ENCODE results near the gene MYRF.

MYRF gene

GRCh38 chr11:61712846-61713245 is 39.6 kb upstream of the MYRF start:
- peaks cover 0 to 4% of the 10 kb centered on the region in 2 donors for H3K4me1 ChIP-seq (ENCODE audit: control insufficient read depth in 1 of 2, insufficient read depth in 2 of 2, low read length in 2 of 2)
- no peaks in the 10 kb centered on the region for H3K9me3 ChIP-seq (ENCODE audit: control insufficient read depth in 1 of 2, low read length in 2 of 2)
- H3K36me3 ChIP-seq (ENCODE audit: control insufficient read depth in 1 of 2, insufficient read depth in 2 of 2, low read length in 2 of 2) = no peaks in the 10 kb centered on the region
- no peak overlapping the region for H3K27ac ChIP-seq (ENCODE audit: low read length)
- H3K27me3 ChIP-seq (ENCODE audit: low read depth, low read length) = no peaks in the 10 kb centered on the region
- H3K4me3 ChIP-seq (ENCODE audit: low read depth in 1 of 2, low read length in 2 of 2) = no peak overlapping the region

DNA sequence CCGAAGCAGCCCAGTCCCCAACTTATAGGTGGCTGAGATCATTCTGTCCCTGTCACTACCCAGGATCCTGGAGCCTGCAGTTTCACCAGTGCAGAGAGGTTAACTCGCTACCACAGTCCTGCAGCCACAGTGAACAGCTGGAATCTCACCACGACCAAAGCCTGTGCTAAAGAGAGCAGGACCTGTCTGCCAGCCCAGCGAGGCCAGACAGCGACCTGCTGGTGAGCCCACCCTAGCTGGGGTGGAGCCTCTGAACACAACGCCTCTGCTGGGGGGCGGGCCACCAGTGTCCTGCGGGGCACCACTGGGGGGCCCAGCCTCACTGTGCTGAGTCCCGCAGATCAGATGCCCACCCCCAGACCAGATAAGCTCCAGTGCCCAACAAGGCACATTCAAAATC is 39.0 kb upstream of the MYRF start:
- Histone ChIP-seq H3K36me3 (ENCODE audit: control insufficient read depth in 1 of 2, insufficient read depth in 2 of 2, low read length in 2 of 2) (no peaks in the 10 kb centered on the region), H3K4me1 (ENCODE audit: control insufficient read depth in 1 of 2, insufficient read depth in 2 of 2, low read length in 2 of 2) (peaks cover 0 to 8% of the 10 kb centered on the region in 2 donors), H3K27ac (ENCODE audit: low read length) (no peak overlapping the region), H3K4me3 (ENCODE audit: low read depth in 1 of 2, low read length in 2 of 2) (no peak overlapping the region), H3K9me3 (ENCODE audit: control insufficient read depth in 1 of 2, low read length in 2 of 2) (no peaks in the 10 kb centered on the region), H3K27me3 (ENCODE audit: low read depth, low read length) (no peaks in the 10 kb centered on the region)

DNA sequence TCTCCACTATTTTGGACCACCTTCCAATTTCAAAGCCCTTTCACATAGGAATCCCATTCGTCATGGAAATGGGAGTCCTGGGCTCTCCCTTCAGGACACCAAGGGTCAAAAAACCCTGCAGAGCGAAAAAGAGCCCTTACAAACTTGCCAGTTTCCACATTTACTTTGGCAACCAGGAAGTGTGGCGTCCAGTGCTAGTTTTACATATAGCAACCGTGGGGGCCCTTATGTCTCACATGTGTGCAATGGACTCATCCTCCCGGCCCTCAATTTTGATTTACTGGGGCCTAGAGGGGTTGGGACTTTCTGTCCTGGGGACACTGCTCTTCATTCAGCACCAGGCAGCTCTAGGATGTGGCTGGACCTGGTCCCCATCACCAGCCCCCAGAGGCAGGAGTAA is 38.5 kb upstream of the MYRF start:
- H3K27me3 ChIP-seq (ENCODE audit: low read depth, low read length) = no peaks in the 10 kb centered on the region
- H3K9me3 ChIP-seq (ENCODE audit: control insufficient read depth in 1 of 2, low read length in 2 of 2) = no peaks in the 10 kb centered on the region
- peaks cover 0 to 12% of the 10 kb centered on the region in 2 donors for H3K4me1 ChIP-seq (ENCODE audit: control insufficient read depth in 1 of 2, insufficient read depth in 2 of 2, low read length in 2 of 2)
- no peak overlapping the region for H3K4me3 ChIP-seq (ENCODE audit: low read depth in 1 of 2, low read length in 2 of 2)
- no peak overlapping the region for H3K27ac ChIP-seq (ENCODE audit: low read length)
- no peaks in the 10 kb centered on the region for H3K36me3 ChIP-seq (ENCODE audit: control insufficient read depth in 1 of 2, insufficient read depth in 2 of 2, low read length in 2 of 2)

DNA sequence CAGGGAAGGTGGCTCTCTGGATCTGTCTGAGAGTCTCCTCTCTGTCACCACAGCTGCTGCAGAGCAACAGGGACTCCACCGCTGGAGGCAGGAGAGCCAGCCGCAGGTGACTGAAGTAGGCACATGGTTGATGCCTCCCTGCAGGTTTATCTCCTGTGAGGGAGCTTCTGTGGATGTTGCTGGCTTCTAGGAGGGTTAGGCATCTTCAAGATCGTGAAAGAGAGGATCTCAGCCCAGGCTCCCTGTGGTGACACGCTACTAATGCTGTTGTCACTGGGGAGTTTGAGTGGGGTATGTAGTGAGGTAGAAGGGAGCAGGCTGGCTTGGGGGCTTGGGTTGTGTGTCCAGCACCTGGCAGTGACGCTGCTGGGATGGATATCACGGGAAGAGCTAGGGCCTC is 38.1 kb upstream of the MYRF start:
- peaks cover 0 to 16% of the 10 kb centered on the region in 2 donors for H3K4me1 ChIP-seq (ENCODE audit: control insufficient read depth in 1 of 2, insufficient read depth in 2 of 2, low read length in 2 of 2)
- no peaks in the 10 kb centered on the region for H3K27me3 ChIP-seq (ENCODE audit: low read depth, low read length)
- H3K36me3 ChIP-seq (ENCODE audit: control insufficient read depth in 1 of 2, insufficient read depth in 2 of 2, low read length in 2 of 2) = no peaks in the 10 kb centered on the region
- H3K27ac ChIP-seq (ENCODE audit: low read length) = no peak overlapping the region
- H3K9me3 ChIP-seq (ENCODE audit: control insufficient read depth in 1 of 2, low read length in 2 of 2) = no peaks in the 10 kb centered on the region
- H3K4me3 ChIP-seq (ENCODE audit: low read depth in 1 of 2, low read length in 2 of 2) = no peak overlapping the region

DNA sequence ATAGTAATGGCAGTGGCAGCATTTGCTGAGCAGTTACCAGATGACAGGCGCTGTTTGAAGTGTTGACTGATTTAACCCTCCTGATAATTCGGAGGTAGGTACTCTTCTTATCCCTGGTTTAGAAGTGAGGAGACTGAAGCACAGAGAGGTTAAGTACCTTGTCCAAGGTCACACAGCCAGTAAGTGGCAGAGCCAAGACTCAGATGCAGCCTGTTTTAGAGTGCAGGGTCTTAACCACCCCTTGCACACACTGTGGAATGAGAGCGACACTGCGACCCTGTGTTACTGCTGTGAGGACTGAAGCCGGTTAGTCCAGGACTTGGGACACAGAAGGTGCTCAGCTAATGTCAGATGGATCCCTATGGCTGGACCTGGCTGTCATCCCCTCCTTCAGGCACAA is 37.5 kb upstream of the MYRF start:
- Histone ChIP-seq H3K27ac (ENCODE audit: low read length) (no peak overlapping the region), H3K27me3 (ENCODE audit: low read depth, low read length) (no peaks in the 10 kb centered on the region), H3K36me3 (ENCODE audit: control insufficient read depth in 1 of 2, insufficient read depth in 2 of 2, low read length in 2 of 2) (no peaks in the 10 kb centered on the region), H3K9me3 (ENCODE audit: control insufficient read depth in 1 of 2, low read length in 2 of 2) (no peaks in the 10 kb centered on the region), H3K4me3 (ENCODE audit: low read depth in 1 of 2, low read length in 2 of 2) (no peak overlapping the region), H3K4me1 (ENCODE audit: control insufficient read depth in 1 of 2, insufficient read depth in 2 of 2, low read length in 2 of 2) (peaks cover 0 to 18% of the 10 kb centered on the region in 2 donors)

DNA sequence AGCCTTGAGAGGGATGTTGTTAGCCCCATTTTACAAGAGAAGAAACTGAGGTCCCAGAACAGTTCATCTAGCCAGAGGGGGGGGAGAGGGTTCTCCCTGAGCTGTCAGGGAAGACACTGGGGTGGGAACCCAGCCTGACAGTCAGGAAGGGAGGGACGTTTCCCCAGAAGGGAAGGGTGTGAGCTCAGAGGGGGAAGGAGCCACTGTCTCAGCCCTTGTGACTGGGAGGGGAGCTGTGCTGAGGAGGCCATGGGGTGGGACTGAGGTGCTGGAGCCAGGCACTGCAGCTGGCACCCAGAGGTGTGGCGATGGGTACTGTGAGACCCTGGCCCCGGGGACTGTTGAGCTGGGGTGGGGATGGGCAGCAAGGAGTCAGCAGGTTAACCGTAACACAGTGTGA is 36.6 kb upstream of the MYRF start:
- no peak overlapping the region for H3K4me3 ChIP-seq (ENCODE audit: low read depth in 1 of 2, low read length in 2 of 2)
- H3K27me3 ChIP-seq (ENCODE audit: low read depth, low read length) = no peaks in the 10 kb centered on the region
- H3K9me3 ChIP-seq (ENCODE audit: control insufficient read depth in 1 of 2, low read length in 2 of 2) = no peaks in the 10 kb centered on the region
- H3K4me1 ChIP-seq (ENCODE audit: control insufficient read depth in 1 of 2, insufficient read depth in 2 of 2, low read length in 2 of 2) = peaks cover 0 to 18% of the 10 kb centered on the region in 2 donors
- no peak overlapping the region for H3K27ac ChIP-seq (ENCODE audit: low read length)
- no peaks in the 10 kb centered on the region for H3K36me3 ChIP-seq (ENCODE audit: control insufficient read depth in 1 of 2, insufficient read depth in 2 of 2, low read length in 2 of 2)

DNA sequence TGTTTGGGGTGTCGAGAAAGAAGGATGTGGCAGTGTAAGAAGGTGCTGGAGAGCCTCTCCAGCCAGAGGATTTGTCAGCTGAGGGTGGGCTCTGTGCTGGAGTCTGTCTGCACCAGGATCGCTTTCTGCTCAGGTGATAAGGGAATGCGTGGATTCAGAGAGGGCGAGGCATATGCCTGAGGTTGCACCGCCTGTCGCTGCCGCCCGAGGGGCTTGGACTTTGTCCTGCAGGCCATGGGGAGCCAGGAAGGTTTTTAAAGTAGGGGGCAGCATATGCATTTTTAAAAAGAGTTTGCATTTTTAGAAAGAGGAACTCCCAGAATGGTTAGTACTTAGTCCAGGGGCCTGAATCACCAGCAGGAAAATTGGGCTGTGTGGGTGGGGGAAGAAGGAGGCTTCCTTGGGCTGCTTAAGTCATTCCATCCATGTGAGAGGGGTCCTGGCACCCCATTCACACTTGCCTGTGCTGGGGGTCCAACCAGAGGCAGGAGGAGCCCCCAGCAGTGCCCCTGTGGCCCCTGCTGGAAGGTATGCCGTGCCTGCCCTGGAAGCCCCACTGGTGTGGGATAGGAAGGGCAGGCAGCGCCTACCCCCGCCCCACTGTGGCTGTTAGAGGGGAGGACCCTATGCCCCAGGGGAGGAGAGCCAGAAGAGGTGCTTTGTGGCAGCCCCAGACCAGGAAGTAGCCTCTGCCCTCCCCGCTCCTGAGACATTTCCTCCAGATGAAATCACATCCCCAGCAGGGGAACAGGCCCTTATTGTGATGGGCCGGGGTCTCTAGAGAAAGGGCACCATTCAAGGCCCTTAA is 35.8 kb upstream of the MYRF start:
- peaks cover 0 to 18% of the 10 kb centered on the region in 2 donors for H3K4me1 ChIP-seq (ENCODE audit: control insufficient read depth in 1 of 2, insufficient read depth in 2 of 2, low read length in 2 of 2)
- no peaks in the 10 kb centered on the region for H3K27me3 ChIP-seq (ENCODE audit: low read depth, low read length)

DNA sequence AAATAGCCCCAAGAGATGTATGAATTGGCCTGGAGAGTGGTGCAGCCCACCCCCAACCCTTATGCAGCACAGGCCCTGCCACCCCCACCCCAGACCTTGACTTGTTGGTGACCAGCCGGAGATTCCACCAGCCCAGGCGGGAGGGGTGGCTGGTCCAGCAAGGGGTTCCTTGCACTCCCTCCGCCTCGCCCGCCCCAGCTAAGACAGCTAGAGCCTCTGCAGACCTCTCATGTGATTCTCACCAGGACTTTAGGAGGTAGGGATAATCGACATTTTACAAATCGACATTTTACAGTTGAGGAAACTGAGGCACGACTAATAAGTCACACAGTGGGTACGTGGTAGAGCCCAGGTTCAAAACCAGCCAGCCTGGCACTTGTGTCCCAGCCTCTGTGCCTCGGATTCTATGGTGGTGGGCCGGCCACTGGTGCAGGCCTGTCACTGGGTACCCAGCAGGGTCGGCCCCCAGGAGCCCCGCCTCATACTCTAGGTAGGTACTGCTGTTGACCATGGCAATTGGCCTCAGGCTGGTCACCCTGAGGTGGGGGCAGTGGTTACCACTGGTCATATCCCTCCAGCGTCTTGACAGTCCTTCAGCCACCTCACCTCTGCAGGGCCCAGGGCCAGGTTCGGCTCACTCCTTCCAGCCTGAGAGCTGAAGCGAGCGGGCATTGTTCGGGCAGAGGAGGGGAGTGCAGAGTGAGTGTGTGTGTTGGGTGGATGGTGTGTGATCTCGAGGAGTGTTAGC is 35.0 kb upstream of the MYRF start:
- Histone ChIP-seq H3K36me3 (ENCODE audit: control insufficient read depth in 1 of 2, insufficient read depth in 2 of 2, low read length in 2 of 2) (no peaks in the 10 kb centered on the region), H3K27ac (ENCODE audit: low read length) (no peak overlapping the region), H3K4me1 (ENCODE audit: control insufficient read depth in 1 of 2, insufficient read depth in 2 of 2, low read length in 2 of 2) (peaks cover 0 to 18% of the 10 kb centered on the region in 2 donors), H3K9me3 (ENCODE audit: control insufficient read depth in 1 of 2, low read length in 2 of 2) (no peaks in the 10 kb centered on the region), H3K4me3 (ENCODE audit: low read depth in 1 of 2, low read length in 2 of 2) (peak overlapping the region; percentile 16 to 64), H3K27me3 (ENCODE audit: low read depth, low read length) (no peaks in the 10 kb centered on the region)

More for the DNA sequence above, 35.8 kb upstream of the MYRF start:
- no peak overlapping the region for H3K4me3 ChIP-seq (ENCODE audit: low read depth in 1 of 2, low read length in 2 of 2)
- H3K36me3 ChIP-seq (ENCODE audit: control insufficient read depth in 1 of 2, insufficient read depth in 2 of 2, low read length in 2 of 2) = no peaks in the 10 kb centered on the region
- no peaks in the 10 kb centered on the region for H3K9me3 ChIP-seq (ENCODE audit: control insufficient read depth in 1 of 2, low read length in 2 of 2)
- no peak overlapping the region for H3K27ac ChIP-seq (ENCODE audit: low read length)

DNA sequence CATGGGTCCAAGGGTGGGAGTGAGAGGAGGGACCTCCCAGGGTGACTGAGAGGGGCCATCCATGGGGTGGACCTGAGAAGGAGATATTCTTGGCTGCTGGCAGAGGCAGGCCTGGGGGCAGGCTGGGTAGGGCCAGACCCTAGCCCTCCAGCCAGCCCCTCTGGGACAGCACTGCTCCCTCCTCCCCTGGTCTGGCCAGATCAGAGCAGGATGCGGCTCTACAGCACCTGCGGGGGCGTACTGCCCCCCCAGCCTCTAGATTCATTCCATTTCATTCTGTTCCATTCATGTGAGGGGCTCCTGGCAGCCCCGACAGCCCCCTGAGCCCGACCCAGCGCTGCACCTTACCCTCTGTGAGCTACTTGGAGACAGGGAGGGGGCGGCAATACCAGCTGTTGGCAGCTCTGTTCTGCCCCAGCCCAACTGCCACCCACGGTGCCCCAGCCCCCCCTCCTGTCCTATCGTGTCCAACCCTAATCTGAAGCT is 34.3 kb upstream of the MYRF start:
- no peaks in the 10 kb centered on the region for H3K27me3 ChIP-seq (ENCODE audit: low read depth, low read length)
- H3K4me1 ChIP-seq (ENCODE audit: control insufficient read depth in 1 of 2, insufficient read depth in 2 of 2, low read length in 2 of 2) = peaks cover 0 to 18% of the 10 kb centered on the region in 2 donors
- no peak overlapping the region for H3K27ac ChIP-seq (ENCODE audit: low read length)
- H3K4me3 ChIP-seq (ENCODE audit: low read depth in 1 of 2, low read length in 2 of 2) = peak overlapping the region; percentile 16 to 64
- peaks cover 0 to 3% of the 10 kb centered on the region in 2 donors for H3K36me3 ChIP-seq (ENCODE audit: control insufficient read depth in 1 of 2, insufficient read depth in 2 of 2, low read length in 2 of 2)
- H3K9me3 ChIP-seq (ENCODE audit: control insufficient read depth in 1 of 2, low read length in 2 of 2) = no peaks in the 10 kb centered on the region

- Histone ChIP-seq H3K27me3 (ENCODE audit: low read depth, low read length) (no peaks in the 10 kb centered on the region), H3K36me3 (ENCODE audit: control insufficient read depth in 1 of 2, insufficient read depth in 2 of 2, low read length in 2 of 2) (peaks cover 0 to 8% of the 10 kb centered on the region in 2 donors), H3K4me1 (ENCODE audit: control insufficient read depth in 1 of 2, insufficient read depth in 2 of 2, low read length in 2 of 2) (peaks cover 0 to 18% of the 10 kb centered on the region in 2 donors), H3K4me3 (ENCODE audit: low read depth in 1 of 2, low read length in 2 of 2) (peak overlapping the region; percentile 39 to 64), H3K9me3 (ENCODE audit: control insufficient read depth in 1 of 2, low read length in 2 of 2) (no peaks in the 10 kb centered on the region), H3K27ac (ENCODE audit: low read length) (peak overlapping the region; percentile 16)
Measured at GRCh38 chr11:61718621-61719302, 33.7 kb upstream of the MYRF start.

GRCh38 chr11:61719978-61720377 is 32.5 kb upstream of the MYRF start:
- no peaks in the 10 kb centered on the region for H3K9me3 ChIP-seq (ENCODE audit: control insufficient read depth in 1 of 2, low read length in 2 of 2)
- no peak overlapping the region for H3K4me3 ChIP-seq (ENCODE audit: low read depth in 1 of 2, low read length in 2 of 2)
- H3K27ac ChIP-seq (ENCODE audit: low read length) = no peak overlapping the region
- H3K4me1 ChIP-seq (ENCODE audit: control insufficient read depth in 1 of 2, insufficient read depth in 2 of 2, low read length in 2 of 2) = peaks cover 0 to 18% of the 10 kb centered on the region in 2 donors
- peaks cover 0 to 8% of the 10 kb centered on the region in 2 donors for H3K36me3 ChIP-seq (ENCODE audit: control insufficient read depth in 1 of 2, insufficient read depth in 2 of 2, low read length in 2 of 2)
- H3K27me3 ChIP-seq (ENCODE audit: low read depth, low read length) = no peaks in the 10 kb centered on the region
